ENCODE results near the gene MBD5. TPM values are rescaled to one million over a fixed set of nuclear protein-coding genes. Genes with fewer than 3 reads are reported as not detected.
A peak's percentile ranks its signal among the peaks of the same experiment; 100 is the strongest.

MBD5 gene
- total RNA-seq, 2 experiments from 2014 or later: 13.8 to 46.3 TPM

DNA sequence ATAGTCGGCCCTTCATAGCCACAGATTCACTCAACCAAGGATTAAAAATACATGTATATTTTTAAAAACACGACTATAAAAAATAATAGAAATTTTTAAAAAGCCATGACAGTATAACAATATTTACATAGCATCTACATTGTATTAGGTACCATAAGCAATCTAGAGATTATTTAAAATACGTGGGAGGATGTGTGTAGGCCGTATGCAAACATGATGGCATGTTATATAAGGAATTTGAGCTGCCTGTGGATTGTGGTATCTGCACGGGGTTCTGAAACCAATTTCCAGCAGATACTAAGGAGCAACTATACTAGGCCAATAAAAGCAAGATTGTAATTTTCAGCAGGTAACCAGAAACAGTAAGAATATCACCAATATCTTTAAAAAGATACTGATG, 6.3 kb upstream of the MBD5 start:
- Histone ChIP-seq H3K9me3 (ENCODE audit: low read length) (no peaks in the 10 kb centered on the region), H3K4me1 (ENCODE audit: insufficient read depth, low read length, poor library complexity, severe bottlenecking) (peaks cover 13% of the 10 kb centered on the region), H4K20me1 (ENCODE audit: insufficient read depth, low read length) (peaks cover 9% of the 10 kb centered on the region; the same call in 1 of the 2 replicates), H3K27ac (ENCODE audit: low read depth, low read length, poor library complexity, severe bottlenecking) (no peak overlapping the region), H3K36me3 (ENCODE audit: insufficient read depth, low read length) (peaks cover 9% of the 10 kb centered on the region; the same call in 1 of the 2 replicates), H3K9me2 (ENCODE audit: insufficient read depth, low read length) (no peaks in the 10 kb centered on the region), H2AFZ (ENCODE audit: low read length) (no peak overlapping the region), H3K4me3 (ENCODE audit: low read depth, low read length, poor library complexity, severe bottlenecking) (no peak overlapping the region), H3K4me2 (ENCODE audit: low read length) (no peak overlapping the region), H3K79me2 (ENCODE audit: insufficient read depth, low read depth, low read length) (peaks cover 94% of the 10 kb centered on the region)
- intact Hi-C loops (cut with micrococcal nuclease; ENCODE audit: unreplicated experiment): no loop called here
- DNase-seq (ENCODE audit: low spot score): no peak
- POLR2A ChIA-PET: interaction anchor here (0.6 to 1.7 kb wide), 3 partner anchors 9 to 707 kb away, joined by 3 to 5 read pairs (median 3); no protein-coding TSS in a partner anchor
- CTCF ChIA-PET (ENCODE audit: unreplicated experiment): no interaction called here
- BruUV-seq (replicated peaks): no TSS peak
- TF ChIP-seq EZH2phosphoT487 (IDR thresholded peaks at IDR 0.05; ENCODE audit: borderline replicate concordance, low read depth, low read length): no peak
- TF ChIP-seq, protein P1, sequence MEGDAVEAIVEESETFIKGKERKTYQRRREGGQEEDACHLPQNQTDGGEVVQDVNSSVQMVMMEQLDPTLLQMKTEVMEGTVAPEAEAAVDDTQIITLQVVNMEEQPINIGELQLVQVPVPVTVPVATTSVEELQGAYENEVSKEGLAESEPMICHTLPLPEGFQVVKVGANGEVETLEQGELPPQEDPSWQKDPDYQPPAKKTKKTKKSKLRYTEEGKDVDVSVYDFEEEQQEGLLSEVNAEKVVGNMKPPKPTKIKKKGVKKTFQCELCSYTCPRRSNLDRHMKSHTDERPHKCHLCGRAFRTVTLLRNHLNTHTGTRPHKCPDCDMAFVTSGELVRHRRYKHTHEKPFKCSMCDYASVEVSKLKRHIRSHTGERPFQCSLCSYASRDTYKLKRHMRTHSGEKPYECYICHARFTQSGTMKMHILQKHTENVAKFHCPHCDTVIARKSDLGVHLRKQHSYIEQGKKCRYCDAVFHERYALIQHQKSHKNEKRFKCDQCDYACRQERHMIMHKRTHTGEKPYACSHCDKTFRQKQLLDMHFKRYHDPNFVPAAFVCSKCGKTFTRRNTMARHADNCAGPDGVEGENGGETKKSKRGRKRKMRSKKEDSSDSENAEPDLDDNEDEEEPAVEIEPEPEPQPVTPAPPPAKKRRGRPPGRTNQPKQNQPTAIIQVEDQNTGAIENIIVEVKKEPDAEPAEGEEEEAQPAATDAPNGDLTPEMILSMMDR (conservative IDR thresholded peaks at IDR 0.05; ENCODE audit: low read length): no peak

DNA sequence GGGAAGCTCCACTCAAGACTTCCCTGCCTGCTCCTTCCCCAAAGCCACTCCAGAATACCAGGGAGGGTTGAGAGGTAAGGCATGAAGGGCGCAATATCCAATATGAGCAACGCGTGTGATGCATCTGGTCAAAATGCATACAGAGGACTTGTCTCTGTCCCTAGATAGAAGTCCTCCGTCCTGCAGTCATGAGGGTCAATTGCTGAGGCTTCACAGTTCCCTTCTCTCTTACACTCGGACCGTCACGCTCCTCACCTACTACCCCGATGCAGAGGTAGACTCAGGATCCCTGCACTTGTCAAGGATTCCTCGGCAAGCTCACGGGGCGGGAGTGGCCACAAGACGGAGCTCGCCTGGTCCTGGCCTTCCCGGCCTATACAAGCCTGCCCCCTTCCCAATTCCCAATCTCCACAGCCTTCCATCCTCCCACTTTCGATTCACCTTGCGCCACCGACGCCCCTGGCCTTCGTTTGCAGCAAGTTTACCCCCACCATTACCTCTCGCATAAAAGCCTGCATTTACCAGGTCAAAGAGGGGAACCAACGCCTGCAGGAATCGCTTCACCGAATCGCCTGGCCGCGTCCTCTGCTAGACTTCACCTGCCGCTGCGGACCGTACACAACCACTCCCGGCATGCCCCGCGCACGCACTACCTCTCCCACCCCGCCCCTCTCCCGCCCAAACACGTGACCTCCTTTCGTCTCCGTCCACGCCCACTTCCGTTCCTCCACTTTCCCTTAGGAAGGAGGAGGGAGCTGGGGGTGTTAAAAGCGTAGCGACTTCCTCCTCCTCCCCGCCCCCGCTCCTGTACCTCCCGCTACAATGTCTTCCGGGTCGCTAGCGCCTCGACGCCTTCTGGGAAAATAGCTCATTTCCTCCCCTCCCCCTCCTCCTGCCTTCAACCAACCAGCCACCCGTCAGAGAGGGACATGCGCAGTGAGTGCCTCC, 506 bp upstream of the MBD5 start, which contains the start of gene ORC4:
Gene ORC4, minus strand, starts transcription at position 627 of the 948 bp plus-strand sequence. CDS start 44,779 bp downstream, outside the sequence.
- H3K9me3 ChIP-seq (ENCODE audit: low read length): no peaks in the 10 kb centered on the region
- H2AFZ ChIP-seq (ENCODE audit: low read length): peak within 1 kb of the TSS; percentile 77
- CTCF ChIA-PET (ENCODE audit: unreplicated experiment): interaction anchor here (0.6 kb wide), 4 partner anchors 9 to 1575 kb away, joined by 4 to 13 read pairs (median 7); no protein-coding TSS in a partner anchor
- H3K36me3 ChIP-seq (ENCODE audit: insufficient read depth, low read length): peaks cover 8% of the 10 kb centered on the region
- peaks cover 35% of the 10 kb centered on the region for H3K4me1 ChIP-seq (ENCODE audit: insufficient read depth, low read length, poor library complexity, severe bottlenecking)
- BruUV-seq (replicated peaks): no TSS peak
- peaks cover 32% of the 10 kb centered on the region for H4K20me1 ChIP-seq (ENCODE audit: insufficient read depth, low read length)
- H3K4me3 ChIP-seq (ENCODE audit: low read depth, low read length, poor library complexity, severe bottlenecking): peak within 1 kb of the TSS; percentile 91
- intact Hi-C loops (cut with micrococcal nuclease; ENCODE audit: unreplicated experiment): loop anchor here (1.0 to 5.0 kb wide), 3 partner anchors 624 to 1566 kb away; partner anchors contain the start of genes EPC2, KIF5C and MMADHC
- peak; percentile 99 for DNase-seq (ENCODE audit: low spot score)
- peaks cover 87% of the 10 kb centered on the region for H3K79me2 ChIP-seq (ENCODE audit: insufficient read depth, low read depth, low read length)
- peak within 1 kb of the TSS; percentile 89 for H3K4me2 ChIP-seq (ENCODE audit: low read length)
- no peaks in the 10 kb centered on the region for H3K9me2 ChIP-seq (ENCODE audit: insufficient read depth, low read length)
- no peak for TF ChIP-seq EZH2phosphoT487 (IDR thresholded peaks at IDR 0.05; ENCODE audit: borderline replicate concordance, low read depth, low read length)
- TF ChIP-seq, protein P1 (conservative IDR thresholded peaks at IDR 0.05; ENCODE audit: low read length): 0 out of 2 replicates have a peak, but pooled peaks have one; percentile 36
- POLR2A ChIA-PET: interaction anchor here (0.5 to 1.9 kb wide), 16 partner anchors 9 to 1134 kb away, joined by 3 to 13 read pairs (median 5); no protein-coding TSS in a partner anchor
- H3K27ac ChIP-seq (ENCODE audit: low read depth, low read length, poor library complexity, severe bottlenecking): peak within 1 kb of the TSS; percentile 84
